HG02623 (cell line): ENCODE results near the gene SAMHD1.
"Not testable (repeated sequence)": the region's sequence is repeated elsewhere in the genome, so short reads cannot be mapped to it uniquely, and the experiment has no call there.

Source experiments
- ATAC-seq: cut with Tn5 transposase; IDR thresholded peaks from one replicate; pipeline ENCODE4 v1.9.1; 2021; ENCODE audit warnings: moderate library complexity; ENCODE audit not compliant: unreplicated experiment

Gene SAMHD1

GRCh38 chr20:36856691-36857635 is 94.5 kb downstream of the SAMHD1 start:
- no peak for ATAC-seq

GRCh38 chr20:36856195-36856594 is 95.3 kb downstream of the SAMHD1 start:
- no peak for ATAC-seq

- ATAC-seq, result no peak
These were observed 96.3 kb downstream of the SAMHD1 start for GRCh38 chr20:36855241-36855657.

GRCh38 chr20:36854348-36855240 is 96.9 kb downstream of the SAMHD1 start:
- ATAC-seq, result no peak

- ATAC-seq, result no peak
These were observed 99.3 kb downstream of the SAMHD1 start for GRCh38 chr20:36852187-36852586.

- no peak for ATAC-seq
These were observed 100.0 kb downstream of the SAMHD1 start for GRCh38 chr20:36851490-36851889.

- ATAC-seq, result no peak
These were observed 100.7 kb downstream of the SAMHD1 start for GRCh38 chr20:36850759-36851158.

- ATAC-seq, result no peak
These were observed 102.0 kb downstream of the SAMHD1 start for GRCh38 chr20:36849333-36850065.

- ATAC-seq, result no peak
These were observed 102.8 kb downstream of the SAMHD1 start for GRCh38 chr20:36848677-36849076.

- ATAC-seq, result no peak
These were observed 103.3 kb downstream of the SAMHD1 start for GRCh38 chr20:36848078-36848660.

- ATAC-seq, result no peak
These were observed 103.8 kb downstream of the SAMHD1 start for GRCh38 chr20:36847710-36848040.

GRCh38 chr20:36847009-36847709 is 104.3 kb downstream of the SAMHD1 start:
- no peak for ATAC-seq

GRCh38 chr20:36845288-36845971 is 106.1 kb downstream of the SAMHD1 start:
- peak; percentile 12 for ATAC-seq

- not testable (repeated sequence) for ATAC-seq
These were observed 110.5 kb downstream of the SAMHD1 start for GRCh38 chr20:36841030-36841429.
